H9 (cell line): ENCODE measurements around the gene ROR1. TPM values are rescaled to one million over a fixed set of nuclear protein-coding genes. Genes with fewer than 3 reads are reported as not detected.

ENCODE experiments used
- DNase-seq: peaks from one replicate; pipeline ENCODE4 v3.0.0-alpha.2; 2017
- H2AFZ ChIP-seq: one replicate; pipeline ENCODE4 v1.6.1; 2013; ENCODE audit warnings: mild to moderate bottlenecking, low read length, control low read depth, moderate library complexity
- H2AK5ac ChIP-seq: 2 replicates; pipeline ENCODE4 v1.6.1; 2013; ENCODE audit warnings: low read length, control low read depth, mixed read lengths; ENCODE audit not compliant: insufficient read length
- H2BK120ac ChIP-seq: one replicate; pipeline ENCODE4 v1.6.1; 2013; ENCODE audit warnings: low read depth, mild to moderate bottlenecking, low read length, control low read depth, inconsistent platforms; ENCODE audit not compliant: poor library complexity, severe bottlenecking
- H2BK12ac ChIP-seq: 2 replicates; pipeline ENCODE4 v1.6.1; 2013; ENCODE audit warnings: low read length, control low read depth, mixed read lengths, low read depth; ENCODE audit not compliant: insufficient read length
- H2BK15ac ChIP-seq: 2 replicates; pipeline ENCODE4 v1.6.1; 2013; ENCODE audit warnings: low read depth, low read length, control low read depth
- H2BK20ac ChIP-seq: one replicate; pipeline ENCODE4 v1.6.1; 2013; ENCODE audit warnings: low read depth, mild to moderate bottlenecking, low read length, control low read depth, inconsistent platforms; ENCODE audit not compliant: poor library complexity, severe bottlenecking
- H2BK5ac ChIP-seq: 2 replicates; pipeline ENCODE4 v1.6.1; 2013; ENCODE audit warnings: low read length, control low read depth, mixed read lengths; ENCODE audit not compliant: insufficient read length
- H3K14ac ChIP-seq: 2 replicates; pipeline ENCODE4 v1.6.1; 2013; ENCODE audit warnings: low read length, control low read depth; ENCODE audit not compliant: insufficient read depth
- H3K18ac ChIP-seq: 2 replicates; pipeline ENCODE4 v1.6.1; 2013; ENCODE audit warnings: low read depth, mild to moderate bottlenecking, mixed read lengths, low read length, control low read depth; ENCODE audit not compliant: insufficient read length
- H3K23ac ChIP-seq: 2 replicates; pipeline ENCODE4 v1.6.1; 2013; ENCODE audit warnings: low read length, control low read depth, mixed read lengths, low read depth; ENCODE audit not compliant: insufficient read length
- H3K23me2 ChIP-seq: 2 replicates; pipeline ENCODE4 v1.6.1; 2013; ENCODE audit warnings: low read depth, mild to moderate bottlenecking, mixed read lengths, low read length, control low read depth; ENCODE audit not compliant: insufficient read length, poor library complexity, severe bottlenecking
- H3K27ac ChIP-seq: 2 replicates; pipeline ENCODE4 v1.5.1; 2013; ENCODE audit warnings: low read length, control low read depth, mixed read lengths, low read depth; ENCODE audit not compliant: insufficient read length
- H3K27me3 ChIP-seq: 2 replicates; pipeline ENCODE4 v1.6.1; 2013; ENCODE audit warnings: low read length, control low read depth, inconsistent platforms; ENCODE audit not compliant: insufficient read depth
- H3K4ac ChIP-seq: 2 replicates; pipeline ENCODE4 v1.6.1; 2013; ENCODE audit warnings: low read depth, mild to moderate bottlenecking, control low read depth, inconsistent platforms, low read length, moderate library complexity
- H3K4me1 ChIP-seq: 2 replicates; pipeline ENCODE4 v1.6.1; 2013; ENCODE audit warnings: low read length, control low read depth, inconsistent platforms; ENCODE audit not compliant: insufficient read depth
- H3K4me2 ChIP-seq: 2 replicates; pipeline ENCODE4 v1.6.1; 2013; ENCODE audit warnings: low read length, control low read depth, mixed read lengths; ENCODE audit not compliant: insufficient read length, insufficient read depth
- H3K56ac ChIP-seq: 2 replicates; pipeline ENCODE4 v1.6.1; 2013; ENCODE audit warnings: low read depth, mild to moderate bottlenecking, mixed read lengths, low read length, control low read depth; ENCODE audit not compliant: insufficient read length
- H3K79me1 ChIP-seq: 2 replicates; pipeline ENCODE4 v1.6.1; 2013; ENCODE audit warnings: low read depth, mild to moderate bottlenecking, moderate library complexity, low read length, control low read depth, inconsistent platforms; ENCODE audit not compliant: insufficient read depth, poor library complexity, severe bottlenecking
- H3K79me2 ChIP-seq: 2 replicates; pipeline ENCODE4 v1.6.1; 2013; ENCODE audit warnings: low read length, control low read depth, inconsistent platforms; ENCODE audit not compliant: insufficient read depth
- H3K9ac ChIP-seq: 2 replicates; pipeline ENCODE4 v1.6.1; 2013; ENCODE audit warnings: low read length, control low read depth, mixed read lengths; ENCODE audit not compliant: insufficient read length; ENCODE audit errors: extremely low read depth
- H3K9me3 ChIP-seq: one replicate; pipeline ENCODE4 v1.6.1; 2013; ENCODE audit warnings: low read depth, low read length, inconsistent platforms; ENCODE audit not compliant: control insufficient read depth
- H3T11ph ChIP-seq: one replicate; pipeline ENCODE4 v1.6.1; 2013; ENCODE audit warnings: mild to moderate bottlenecking, low read length, control low read depth, inconsistent platforms
- H4K20me1 ChIP-seq: one replicate; pipeline ENCODE4 v1.6.1; 2013; ENCODE audit not compliant: control insufficient read depth, insufficient read length, insufficient read depth
- H4K5ac ChIP-seq: 2 replicates; pipeline ENCODE4 v1.6.1; 2013; ENCODE audit warnings: low read depth, mild to moderate bottlenecking, mixed read lengths, low read length, control low read depth; ENCODE audit not compliant: insufficient read length
- H4K8ac ChIP-seq: replicated peaks from 2 replicates; pipeline ENCODE4 v1.6.1; 2013; ENCODE audit warnings: low read length, control low read depth, mixed read lengths, low read depth; ENCODE audit not compliant: insufficient read length
- H4K91ac ChIP-seq: 2 replicates; pipeline ENCODE4 v1.6.1; 2013; ENCODE audit warnings: low read depth, mild to moderate bottlenecking, moderate library complexity, mixed read lengths, low read length, control low read depth; ENCODE audit not compliant: insufficient read length
- H3K27ac Mint-ChIP-seq, 3 experiments: 2 replicates in 2 of 3; 3 replicates in 1 of 3; pipeline ENCODE4 v1.8.0; 2020 to 2021; ENCODE audit warnings: mixed read lengths in 3 of 3, mild to moderate bottlenecking in 1 of 3, moderate library complexity in 1 of 3
- H3K27me3 Mint-ChIP-seq: 2 replicates; pipeline ENCODE4 v1.8.0; 2021; ENCODE audit warnings: low read depth, mild to moderate bottlenecking, moderate library complexity, mixed read lengths
- H3K36me3 Mint-ChIP-seq, 3 experiments: 2 replicates in 2 of 3; 3 replicates in 1 of 3; pipeline ENCODE4 v1.8.0; 2020 to 2021; ENCODE audit warnings: low read depth in 3 of 3, mixed read lengths in 3 of 3; ENCODE audit not compliant: insufficient read depth in 1 of 3
- H3K4me1 Mint-ChIP-seq, 2 experiments: 2 replicates each; pipeline ENCODE4 v1.8.0; 2020; ENCODE audit warnings: mixed read lengths in 2 of 2
- H3K4me3 Mint-ChIP-seq, 2 experiments: 2 replicates in 1 of 2; 3 replicates in 1 of 2; pipeline ENCODE4 v1.8.0; 2020 to 2021; ENCODE audit warnings: mild to moderate bottlenecking in 2 of 2, mixed read lengths in 2 of 2, moderate library complexity in 1 of 2
- H3K9me3 Mint-ChIP-seq, 2 experiments: 2 replicates in 1 of 2; 3 replicates in 1 of 2; pipeline ENCODE4 v1.8.0; 2020; ENCODE audit warnings: mild to moderate bottlenecking in 2 of 2, mixed read lengths in 2 of 2, moderate library complexity in 1 of 2
- WGBS: extraction: QIAGEN DNeasy Blood & Tissue Kit; methylation state at CpG from one replicate; pipeline ENCODE4 v1.1.7; 2013; ENCODE audit warnings: missing lambda C conversion rate, low lambda C conversion rate, mixed read lengths; ENCODE audit not compliant: insufficient read length; ENCODE audit errors: extremely low coverage; 5-methylcytosine and 5-hydroxymethylcytosine counted together
- total RNA-seq: library from RNA; stranded (reverse); gene quantifications from 2 replicates; pipeline ENCODE4 v1.2.1, GENCODE V29; 2021
- TF ChIP-seq, protein P1 (sequence below): fragments of 200-600 bp; sonication (generic); conservative IDR thresholded peaks from 3 replicates; pipeline ENCODE4 v1.8.0; 2021; ENCODE audit warnings: antibody characterized with exemption, mild to moderate bottlenecking

Gene ROR1
- total RNA-seq, 1 experiment from 2014 or later, result 75.9 TPM

GRCh38 chr1:63772876-63773275, 941 bp upstream of the ROR1 start:
- TF ChIP-seq, protein P1, sequence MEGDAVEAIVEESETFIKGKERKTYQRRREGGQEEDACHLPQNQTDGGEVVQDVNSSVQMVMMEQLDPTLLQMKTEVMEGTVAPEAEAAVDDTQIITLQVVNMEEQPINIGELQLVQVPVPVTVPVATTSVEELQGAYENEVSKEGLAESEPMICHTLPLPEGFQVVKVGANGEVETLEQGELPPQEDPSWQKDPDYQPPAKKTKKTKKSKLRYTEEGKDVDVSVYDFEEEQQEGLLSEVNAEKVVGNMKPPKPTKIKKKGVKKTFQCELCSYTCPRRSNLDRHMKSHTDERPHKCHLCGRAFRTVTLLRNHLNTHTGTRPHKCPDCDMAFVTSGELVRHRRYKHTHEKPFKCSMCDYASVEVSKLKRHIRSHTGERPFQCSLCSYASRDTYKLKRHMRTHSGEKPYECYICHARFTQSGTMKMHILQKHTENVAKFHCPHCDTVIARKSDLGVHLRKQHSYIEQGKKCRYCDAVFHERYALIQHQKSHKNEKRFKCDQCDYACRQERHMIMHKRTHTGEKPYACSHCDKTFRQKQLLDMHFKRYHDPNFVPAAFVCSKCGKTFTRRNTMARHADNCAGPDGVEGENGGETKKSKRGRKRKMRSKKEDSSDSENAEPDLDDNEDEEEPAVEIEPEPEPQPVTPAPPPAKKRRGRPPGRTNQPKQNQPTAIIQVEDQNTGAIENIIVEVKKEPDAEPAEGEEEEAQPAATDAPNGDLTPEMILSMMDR, result no peak
- Mint-ChIP-seq H3K27ac (peak overlapping the region in 2 of 3 experiments; percentile 1 to 83; a peak in 2 of 7 replicates), H3K9me3 (no peaks in the 10 kb centered on the region; a peak in 1 of 5 replicates), H3K27me3 (no peaks in the 10 kb centered on the region), H3K4me3 (peak overlapping the region; percentile 88 to 91), H3K36me3 (peaks cover 0 to 2% (median 2%) of the 10 kb centered on the region in 3 experiments; a peak in 3 of 7 replicates), H3K4me1 (peaks cover 46% of the 10 kb centered on the region in 2 experiments)
- peak overlapping the region; percentile 66 for H3K4me2 ChIP-seq
- H3K18ac ChIP-seq, result no peak overlapping the region
- H3K27ac ChIP-seq, result no peak overlapping the region
- peaks cover 7% of the 10 kb centered on the region for H3K4me1 ChIP-seq
- no CpG with 5 or more reads among the region's 2 CpGs for WGBS
- no peak overlapping the region for H4K8ac ChIP-seq
- no peaks in the 10 kb centered on the region for H3K9me3 ChIP-seq
- H2BK5ac ChIP-seq, result no peak overlapping the region
- H2BK12ac ChIP-seq, result no peak overlapping the region
- peaks cover 14% of the 10 kb centered on the region; the same call in 1 of the 2 replicates for H3K79me2 ChIP-seq
- DNase-seq, result no peak
- H2AFZ ChIP-seq, result no peak overlapping the region
- no peak overlapping the region for H4K5ac ChIP-seq
- H2BK15ac ChIP-seq, result no peak overlapping the region
- no peak overlapping the region for H2BK20ac ChIP-seq
- H3K9ac ChIP-seq, result no peak overlapping the region
- H3K23ac ChIP-seq, result no peak overlapping the region
- H4K91ac ChIP-seq, result no peak overlapping the region
- no peaks in the 10 kb centered on the region for H3K79me1 ChIP-seq
- H3K14ac ChIP-seq, result no peak overlapping the region
- no peaks in the 10 kb centered on the region for H3K27me3 ChIP-seq
- no peak overlapping the region for H2BK120ac ChIP-seq
- H3K23me2 ChIP-seq, result peaks cover 13% of the 10 kb centered on the region
- no peak overlapping the region for H3K56ac ChIP-seq
- no peak overlapping the region for H2AK5ac ChIP-seq
- no peak overlapping the region for H3K4ac ChIP-seq
- no peaks in the 10 kb centered on the region for H4K20me1 ChIP-seq
- H3T11ph ChIP-seq, result no peak overlapping the region
